HG03135 (cell line): ENCODE results near the gene ACE.
"Not testable (repeated sequence)": the region's sequence is repeated elsewhere in the genome, so short reads cannot be mapped to it uniquely, and the experiment has no call there.

Experiments used
- ATAC-seq: cut with Tn5 transposase; IDR thresholded peaks from one replicate; pipeline ENCODE4 v1.9.1; 2021; ENCODE audit warnings: mild to moderate bottlenecking, moderate library complexity; ENCODE audit not compliant: unreplicated experiment

The ACE gene

DNA sequence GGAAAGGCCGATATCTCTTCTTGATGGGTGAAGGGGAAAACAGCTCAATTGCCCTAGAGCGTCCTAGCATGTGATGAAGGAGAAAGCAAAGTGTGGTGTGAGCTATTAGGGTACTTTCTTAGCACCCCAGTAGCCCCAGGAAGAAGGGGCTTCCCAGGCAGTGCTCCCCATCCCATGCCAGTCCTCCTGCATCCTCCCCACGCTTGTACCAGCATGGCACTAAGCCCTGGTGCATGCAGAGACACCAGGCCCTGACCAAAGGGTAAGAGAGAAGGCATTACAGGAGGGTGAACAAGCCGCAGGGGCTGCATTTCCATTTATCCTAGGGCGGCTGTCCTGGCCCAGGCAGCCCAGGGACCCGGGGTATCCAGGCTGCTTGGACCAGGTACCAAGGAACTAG, 33.8 kb upstream of the ACE start:
- ATAC-seq = no peak

DNA sequence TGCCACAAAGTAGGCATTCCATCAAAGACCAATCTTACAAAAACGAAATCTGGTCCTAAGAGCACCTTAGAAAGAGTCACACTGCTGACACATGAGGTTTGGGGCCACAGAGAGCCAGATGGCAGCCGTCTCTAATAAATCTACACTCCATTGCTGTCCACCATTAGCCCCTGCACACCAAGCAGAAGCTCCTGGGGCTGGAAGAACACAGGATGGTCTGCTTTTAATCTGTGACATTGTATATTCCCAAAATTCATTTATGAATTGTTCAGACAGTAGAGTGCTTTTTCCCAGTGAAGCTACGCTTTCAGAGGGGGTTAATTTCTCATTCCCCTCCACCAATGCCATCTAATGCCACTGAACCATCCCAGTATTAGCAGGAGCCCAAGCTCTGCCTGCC, 32.4 kb upstream of the ACE start:
- no peak for ATAC-seq

- no peak for ATAC-seq
Measured at GRCh38 chr17:63445065-63445464, 31.8 kb upstream of the ACE start.

- ATAC-seq = peak; percentile 23
Measured at GRCh38 chr17:63445571-63445953, 31.3 kb upstream of the ACE start.

DNA sequence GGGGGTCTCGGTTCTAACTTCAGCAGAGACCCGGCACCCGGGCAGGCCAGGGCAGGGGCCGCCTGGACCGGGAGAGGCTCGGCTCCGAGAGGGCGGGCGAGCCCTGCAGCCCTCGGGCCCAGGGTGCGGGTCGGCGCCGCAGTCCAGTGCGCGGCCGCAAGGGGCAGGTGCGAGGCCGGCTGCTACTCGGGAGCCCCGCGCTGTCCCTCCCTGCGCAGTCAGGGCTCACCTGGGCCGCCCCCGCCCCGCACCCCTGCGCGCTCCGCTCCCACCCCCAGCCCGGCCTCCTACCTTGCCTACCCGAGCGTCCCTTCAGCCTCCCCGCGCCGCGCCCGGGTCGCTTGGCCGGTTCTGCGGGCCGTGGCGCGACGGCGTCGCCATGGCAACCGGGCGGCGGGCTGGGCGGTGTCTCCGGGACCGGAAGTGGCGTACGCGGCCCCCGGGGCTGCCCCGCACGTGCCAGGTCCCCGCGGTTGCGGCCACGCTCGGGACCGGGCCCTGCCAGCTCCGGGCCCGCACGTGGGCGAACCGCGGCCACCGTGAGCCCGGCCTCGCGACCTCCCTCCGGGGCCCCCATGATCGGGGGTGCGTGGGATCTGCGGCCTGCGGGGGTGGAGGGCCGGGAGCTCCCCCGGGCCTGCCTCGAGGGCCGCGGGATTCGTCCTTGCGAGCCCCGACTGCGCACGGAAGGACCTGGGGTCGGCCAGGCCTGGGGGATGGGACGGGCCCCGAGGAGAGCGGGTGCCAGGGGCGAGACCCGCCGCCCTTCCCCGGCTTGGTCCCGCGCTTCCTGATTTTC, 30.7 kb upstream of the ACE start, which contains the start of gene CYB561:
Gene CYB561, minus strand, starts transcription at position 353 of the 799 bp plus-strand sequence. CDS start 8,759 bp downstream, outside the sequence.
- ATAC-seq = peak; percentile 66

DNA sequence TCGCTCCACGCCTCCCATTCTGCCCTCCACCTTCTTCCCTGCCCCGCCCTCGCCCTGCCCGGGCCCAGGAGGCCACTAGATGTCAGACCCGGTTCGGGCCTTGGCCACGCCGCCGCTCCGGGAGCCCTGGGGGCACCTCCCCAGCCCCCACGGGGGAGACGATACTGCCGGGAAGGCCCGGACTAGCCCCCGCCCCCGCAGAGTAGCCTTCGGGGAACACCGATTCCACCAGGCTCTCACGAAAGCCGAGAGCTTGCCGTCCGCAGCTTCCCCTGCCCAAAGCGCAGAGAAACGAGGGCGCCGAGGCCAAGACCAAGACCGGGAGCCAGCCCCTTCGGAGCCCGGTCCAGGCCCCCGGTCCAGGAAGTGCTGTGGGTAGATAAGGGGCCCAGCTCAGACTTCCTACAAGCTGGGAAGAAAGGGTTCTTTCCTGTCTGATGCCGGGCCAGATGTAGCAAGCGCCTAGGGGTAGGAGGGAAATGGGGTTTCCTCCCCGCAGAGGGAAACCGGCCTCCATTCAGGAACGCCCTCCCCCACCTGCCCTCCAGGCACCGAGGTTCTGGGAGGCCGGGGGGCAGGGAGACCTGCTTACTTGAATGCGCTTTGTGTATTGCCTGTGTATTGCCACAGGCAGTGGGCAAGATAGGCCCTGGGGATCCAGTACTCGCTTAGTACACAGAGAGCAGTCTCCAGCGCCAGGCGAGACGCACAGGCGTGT, 29.9 kb upstream of the ACE start:
- ATAC-seq = peak; percentile 17

DNA sequence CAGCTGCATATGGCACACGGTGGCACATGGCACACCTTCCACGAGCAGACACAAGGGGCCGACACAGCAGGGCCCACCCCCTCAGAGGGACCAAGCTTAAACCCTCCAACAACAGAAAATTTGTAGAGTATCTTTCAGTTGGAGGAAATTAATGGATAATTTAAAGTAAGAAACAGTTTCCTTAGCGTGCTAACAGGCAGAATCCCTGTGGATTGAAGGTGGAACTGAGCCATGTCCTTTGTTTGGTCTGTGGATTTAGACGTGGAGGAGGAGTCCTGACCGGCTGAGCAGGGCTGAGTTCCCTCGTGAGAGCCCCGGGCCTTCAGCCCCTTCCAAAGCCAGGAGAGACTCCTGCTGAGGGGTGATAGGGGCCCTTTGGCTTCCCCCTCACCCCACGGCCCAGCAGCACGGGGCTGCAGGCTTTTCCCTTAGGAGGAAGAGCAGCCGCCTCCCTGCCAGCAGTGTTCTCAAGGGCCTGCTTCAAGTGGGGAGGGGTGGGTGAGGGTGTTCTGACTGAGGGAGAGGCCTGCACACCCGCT, 29.3 kb upstream of the ACE start:
- ATAC-seq = no peak

- no peak for ATAC-seq
Measured at GRCh38 chr17:63448655-63449054, 28.2 kb upstream of the ACE start.

- no peak for ATAC-seq
Measured at GRCh38 chr17:63450551-63450950, 26.3 kb upstream of the ACE start.

DNA sequence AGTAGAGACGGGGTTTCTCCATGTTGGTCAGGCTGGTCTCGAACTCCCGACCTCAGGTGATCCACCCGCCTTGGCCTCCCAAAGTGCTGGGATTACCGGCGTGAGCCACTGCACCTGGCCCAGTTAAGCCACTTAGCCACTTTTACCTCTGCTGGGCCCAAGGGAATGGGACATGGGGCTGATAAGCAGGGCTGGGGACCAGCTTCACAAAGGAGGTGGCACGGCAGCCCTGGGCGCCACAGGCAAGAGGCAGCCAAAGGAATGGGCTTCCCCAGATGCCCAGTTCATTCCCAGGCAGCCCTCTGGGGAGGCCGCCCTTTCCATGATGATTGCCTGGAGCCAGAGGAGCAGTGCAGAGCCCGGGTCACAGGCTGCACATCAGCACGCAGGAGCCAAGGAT, 25.7 kb upstream of the ACE start:
- no peak for ATAC-seq

- ATAC-seq = no peak
Measured at GRCh38 chr17:63452046-63452961, 24.6 kb upstream of the ACE start.

DNA sequence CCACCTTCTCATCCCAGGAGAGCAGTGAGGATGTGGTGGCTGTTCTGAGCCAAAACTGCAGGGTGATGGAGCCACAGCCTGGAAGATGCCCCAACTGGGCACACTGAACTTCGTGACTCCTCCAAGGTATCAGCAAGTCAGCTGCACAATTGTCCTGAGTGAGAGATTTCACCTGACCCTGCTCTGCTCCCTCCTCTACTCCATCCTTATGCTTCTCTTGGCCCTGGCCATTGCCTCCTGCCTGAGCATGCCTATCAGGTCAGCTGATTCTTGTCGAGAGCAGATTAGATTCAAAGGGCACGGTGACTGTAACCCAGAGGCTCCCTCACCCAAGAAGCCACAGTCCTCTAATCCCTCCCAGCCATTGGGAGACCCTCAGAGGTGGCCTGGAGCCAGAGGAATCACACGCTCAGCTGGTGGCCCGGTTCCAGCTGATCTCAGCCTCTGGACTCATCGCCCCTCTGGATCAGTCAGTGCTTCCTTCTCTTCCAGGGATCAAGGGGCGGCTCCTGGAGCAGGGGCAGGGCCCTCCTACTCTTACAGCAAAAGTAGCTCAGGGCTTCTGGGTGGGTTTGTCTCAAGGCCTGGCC, 23.8 kb upstream of the ACE start:
- ATAC-seq = no peak

DNA sequence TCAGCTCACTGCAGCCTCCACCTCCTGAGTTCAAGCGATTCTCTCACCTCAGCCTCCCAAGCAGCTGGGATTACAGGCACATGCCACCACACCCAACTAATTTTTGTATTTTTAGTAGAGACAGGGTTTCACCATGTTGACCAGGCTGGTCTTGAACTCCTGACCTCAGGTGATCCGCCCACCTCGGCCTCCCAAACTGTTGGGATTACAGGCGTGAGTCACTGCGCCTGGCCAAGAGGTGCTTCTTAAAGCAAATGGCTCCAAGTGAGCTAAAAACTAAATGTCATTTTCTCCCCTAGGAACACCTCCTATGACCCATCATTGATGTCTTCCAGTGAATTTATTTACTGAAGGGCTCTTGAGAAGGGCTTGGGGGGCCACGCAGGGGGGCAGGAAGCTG, 22.5 kb upstream of the ACE start:
- ATAC-seq = not testable (repeated sequence)

- ATAC-seq = no peak
Measured at GRCh38 chr17:63454915-63455314, 21.9 kb upstream of the ACE start.

DNA sequence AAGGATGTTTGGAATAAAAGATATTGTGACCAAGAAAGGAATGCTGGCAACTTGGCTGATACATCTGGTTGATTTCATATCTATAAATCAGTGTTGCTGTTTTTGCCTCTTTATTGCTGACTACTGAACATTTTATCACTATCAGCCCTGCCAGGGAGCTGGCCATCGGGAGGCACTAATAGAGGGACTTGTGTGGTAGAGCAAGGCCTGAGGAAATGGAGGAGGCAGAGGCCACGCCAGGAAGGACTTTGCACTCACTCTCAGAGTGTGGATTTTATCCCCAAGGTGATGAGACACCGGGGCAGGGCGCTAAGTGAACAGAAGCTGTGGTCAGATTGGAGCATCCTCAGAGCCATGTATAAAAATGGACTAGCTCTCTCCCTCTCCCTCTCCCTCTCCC, 21.4 kb upstream of the ACE start:
- ATAC-seq = no peak

- no peak for ATAC-seq
Measured at GRCh38 chr17:63458478-63458877, 18.4 kb upstream of the ACE start.

GRCh38 chr17:63460018-63460417, 16.8 kb upstream of the ACE start:
- ATAC-seq = no peak

GRCh38 chr17:63463771-63464170, 13.1 kb upstream of the ACE start:
- ATAC-seq = no peak

DNA sequence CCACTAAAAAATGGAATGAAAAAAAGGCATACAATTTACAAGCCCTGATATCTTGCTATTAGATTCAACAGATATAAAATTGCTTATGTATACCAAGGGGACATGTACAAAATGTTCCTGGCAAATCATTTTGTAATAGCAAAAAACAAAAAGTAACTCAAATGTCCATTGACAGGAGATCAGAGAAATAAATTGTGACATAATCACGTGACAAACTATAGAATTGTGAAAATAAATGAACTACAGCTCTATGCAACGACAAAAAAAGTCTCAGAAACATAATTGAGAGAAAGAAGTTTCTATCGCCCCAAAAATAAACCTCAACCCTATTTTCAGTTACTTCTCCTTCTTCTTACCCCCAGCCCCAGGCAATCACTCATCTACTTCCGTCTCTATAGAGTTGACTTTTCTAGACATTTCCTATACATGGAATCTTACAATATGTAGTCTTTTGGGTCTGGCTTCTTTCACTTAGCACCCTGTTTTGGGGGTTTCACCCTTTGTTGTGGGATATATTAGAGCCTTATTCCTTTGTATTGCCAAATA, 12.1 kb upstream of the ACE start:
- ATAC-seq = no peak

DNA sequence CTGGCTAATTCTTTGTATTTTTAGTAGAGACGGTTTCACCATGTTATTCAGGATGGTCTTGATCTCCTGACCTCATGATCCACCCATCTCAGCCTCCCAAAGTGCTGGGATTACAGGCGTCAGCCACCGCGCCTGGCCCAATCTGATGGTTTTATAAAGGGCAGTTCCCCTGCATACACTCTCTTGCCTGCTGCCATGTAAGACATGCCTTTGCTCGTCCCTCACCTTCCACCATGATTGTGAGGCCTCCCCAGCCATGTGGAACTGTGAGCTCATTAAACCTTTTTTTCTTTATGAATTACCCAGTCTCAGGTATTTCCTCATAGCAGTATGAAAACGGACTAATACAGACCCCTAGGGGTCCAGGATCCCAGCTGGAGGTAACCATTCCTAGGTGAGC, 8.8 kb upstream of the ACE start:
- ATAC-seq = not testable (repeated sequence)
